H1 (cell line): ENCODE results near the gene BRINP3. TPM values are rescaled to one million over a fixed set of nuclear protein-coding genes. Genes with fewer than 3 reads are reported as not detected.

Experiments
- CREB1 ChIP-seq: IDR thresholded peaks from 2 replicates; pipeline ENCODE4 v1.6.1; 2012; ENCODE audit warnings: inconsistent platforms
- KDM4A ChIP-seq: IDR thresholded peaks from one replicate; pipeline ENCODE4 v1.7.1; 2012; ENCODE audit warnings: low read depth, mild to moderate bottlenecking, moderate library complexity, low read length, inconsistent platforms; ENCODE audit not compliant: severe bottlenecking
- ZNF274 ChIP-seq: IDR thresholded peaks from 2 replicates; pipeline ENCODE4 v1.7.0; 2012; ENCODE audit warnings: low read length, borderline replicate concordance; ENCODE audit errors: extremely low read depth
- polyA plus RNA-seq, 7 experiments: library from polyadenylated mRNA; depleted of rRNA in 3 of 7; stranded (reverse) in 5 of 7; unstranded in 2 of 7; fragments of >200 nt in 5 of 7; fragments of 200-250 nt in 2 of 7; gene quantifications; 1 replicate in 5 of 7; 2 replicates in 1 of 7; 4 replicates in 1 of 7; pipeline versions ENCODE4 v1.2.1 to v1.2.3, GENCODE V29; 2011 to 2013; ENCODE audit warnings: missing spikeins in 2 of 7, mixed read lengths in 2 of 7
- total RNA-seq: library from RNA; stranded (reverse); fragmentation: NEBNext Ultra II Directional; extraction: Animal tissue kit (Norgen Biotek cat#: 25700); gene quantifications from 2 replicates; pipeline ENCODE4 v1.2.1, GENCODE V29; 2021

Gene BRINP3
- total and polyA plus RNA-seq, 2 of the 8 experiments (the other 6 are each of a cell fraction or from before 2014, with no cell fraction given): not detected

DNA sequence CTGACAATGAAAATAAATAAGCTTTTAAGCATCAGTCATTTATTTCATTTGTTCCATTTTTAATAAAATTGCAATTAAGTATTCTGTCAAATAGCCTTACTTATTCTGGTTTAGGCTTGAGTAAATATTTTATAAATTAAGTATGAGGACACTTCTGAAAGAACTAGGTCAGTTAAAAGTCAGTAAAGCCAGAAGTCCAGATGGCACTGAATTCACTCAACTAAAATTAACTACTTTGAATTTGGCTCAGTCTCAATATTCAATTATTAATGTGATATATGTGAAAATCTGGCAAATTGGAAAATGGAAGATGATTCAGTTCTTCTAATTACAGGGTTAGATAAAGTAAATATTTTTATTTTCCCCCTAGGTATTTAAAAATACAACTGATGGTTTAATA lies 174.2 kb downstream of the BRINP3 start (continued):
- TF ChIP-seq KDM4A (no peak), ZNF274 (no peak), CREB1 (no peak)
